ENCODE measurements around the gene SLC7A1. TPM values are rescaled to one million over a fixed set of nuclear protein-coding genes. Genes with fewer than 3 reads are reported as not detected.

Gene SLC7A1
- total and polyA plus RNA-seq, 2 of the 13 experiments (the other 11 are each of a cell fraction or from before 2014, with no cell fraction given), result 14.5 to 15.3 TPM

DNA sequence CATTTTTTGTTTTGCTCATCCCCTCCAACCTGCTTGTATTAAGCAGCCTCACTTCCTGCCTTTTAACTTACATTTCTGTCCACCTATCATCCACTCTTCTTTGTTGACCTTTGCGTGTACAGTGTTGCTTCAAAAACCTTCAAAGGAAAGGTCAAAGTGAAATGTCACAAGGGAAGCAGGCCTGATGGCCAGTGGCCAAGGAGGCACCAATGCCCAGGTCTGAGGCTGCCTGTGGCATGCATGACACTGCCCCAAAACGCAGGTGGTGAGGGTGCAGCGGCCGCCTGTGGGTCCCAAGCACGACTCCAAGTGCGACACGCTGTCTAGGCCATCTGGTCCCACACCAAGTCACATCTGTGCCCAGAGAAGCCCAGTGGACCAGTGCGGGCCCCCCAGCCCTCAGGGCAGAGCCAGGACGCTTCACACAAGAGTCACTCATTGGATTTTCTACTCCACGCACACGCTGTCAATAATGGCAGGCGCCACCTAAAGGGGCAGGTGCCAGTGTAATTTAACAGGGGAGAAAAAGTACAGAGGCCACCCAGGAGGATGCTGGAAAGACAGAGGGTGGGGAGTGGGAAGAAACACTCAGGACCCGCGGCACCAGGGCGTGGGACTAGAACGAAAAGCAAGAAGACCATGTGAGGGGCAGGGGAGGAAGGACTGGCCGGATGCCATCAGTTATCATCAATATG is 23.5 kb downstream of the SLC7A1 start (continued):
- TF ChIP-seq LCORL (IDR thresholded peaks at IDR 0.05) (no peak), LCORL (CRISPR knock-in tag; IDR thresholded peaks at IDR 0.05) (peak; percentile 89), CBFB (CRISPR knock-in tag; IDR thresholded peaks at IDR 0.05) (no peak), MIER2 (CRISPR knock-in tag; IDR thresholded peaks at IDR 0.05) (no peak), ZNF788 (CRISPR knock-in tag; IDR thresholded peaks at IDR 0.05; ENCODE audit: borderline replicate concordance) (peak; percentile 34; the same call in 1 of the 2 replicates), ZMAT3 (CRISPR knock-in tag; conservative IDR thresholded peaks at IDR 0.05) (0 out of 2 replicates have a peak, but pooled peaks have one; percentile 62), ZMYM3 (CRISPR knock-in tag; IDR thresholded peaks at IDR 0.05) (0 out of 2 replicates have a peak, but pooled peaks have one; percentile 15), DPF2 (CRISPR knock-in tag; IDR thresholded peaks at IDR 0.05; ENCODE audit: borderline replicate concordance, low read depth) (peak; percentile 68), KDM5A (IDR thresholded peaks at IDR 0.05; ENCODE audit: borderline replicate concordance, low read length) (no peak), TBX2 (CRISPR knock-in tag; IDR thresholded peaks at IDR 0.05; ENCODE audit: borderline replicate concordance) (peak; percentile 85), ZNF331 (CRISPR knock-in tag; IDR thresholded peaks at IDR 0.05) (peak; percentile 18; the same call in 1 of the 2 replicates)
- TF ChIP-seq, protein P1, sequence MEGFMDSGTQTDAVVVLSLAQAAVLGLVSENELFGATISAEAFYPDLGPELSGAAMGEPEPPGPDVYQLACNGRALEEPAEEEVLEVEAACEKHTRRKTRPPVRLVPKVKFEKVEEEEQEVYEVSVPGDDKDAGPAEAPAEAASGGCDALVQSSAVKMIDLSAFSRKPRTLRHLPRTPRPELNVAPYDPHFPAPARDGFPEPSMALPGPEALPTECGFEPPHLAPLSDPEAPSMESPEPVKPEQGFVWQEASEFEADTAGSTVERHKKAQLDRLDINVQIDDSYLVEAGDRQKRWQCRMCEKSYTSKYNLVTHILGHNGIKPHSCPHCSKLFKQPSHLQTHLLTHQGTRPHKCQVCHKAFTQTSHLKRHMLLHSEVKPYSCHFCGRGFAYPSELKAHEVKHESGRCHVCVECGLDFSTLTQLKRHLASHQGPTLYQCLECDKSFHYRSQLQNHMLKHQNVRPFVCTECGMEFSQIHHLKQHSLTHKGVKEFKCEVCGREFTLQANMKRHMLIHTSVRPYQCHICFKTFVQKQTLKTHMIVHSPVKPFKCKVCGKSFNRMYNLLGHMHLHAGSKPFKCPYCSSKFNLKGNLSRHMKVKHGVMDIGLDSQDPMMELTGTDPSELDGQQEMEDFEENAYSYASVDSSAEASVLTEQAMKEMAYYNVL (CRISPR knock-in tag; IDR thresholded peaks at IDR 0.05; ENCODE audit: borderline replicate concordance), result peak; percentile 89
- TF ChIP-seq, protein P2, sequence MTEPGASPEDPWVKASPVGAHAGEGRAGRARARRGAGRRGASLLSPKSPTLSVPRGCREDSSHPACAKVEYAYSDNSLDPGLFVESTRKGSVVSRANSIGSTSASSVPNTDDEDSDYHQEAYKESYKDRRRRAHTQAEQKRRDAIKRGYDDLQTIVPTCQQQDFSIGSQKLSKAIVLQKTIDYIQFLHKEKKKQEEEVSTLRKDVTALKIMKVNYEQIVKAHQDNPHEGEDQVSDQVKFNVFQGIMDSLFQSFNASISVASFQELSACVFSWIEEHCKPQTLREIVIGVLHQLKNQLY (CRISPR knock-in tag; IDR thresholded peaks at IDR 0.05), result 0 out of 2 replicates have a peak, but pooled peaks have one; percentile 35
- TF ChIP-seq, protein P3, sequence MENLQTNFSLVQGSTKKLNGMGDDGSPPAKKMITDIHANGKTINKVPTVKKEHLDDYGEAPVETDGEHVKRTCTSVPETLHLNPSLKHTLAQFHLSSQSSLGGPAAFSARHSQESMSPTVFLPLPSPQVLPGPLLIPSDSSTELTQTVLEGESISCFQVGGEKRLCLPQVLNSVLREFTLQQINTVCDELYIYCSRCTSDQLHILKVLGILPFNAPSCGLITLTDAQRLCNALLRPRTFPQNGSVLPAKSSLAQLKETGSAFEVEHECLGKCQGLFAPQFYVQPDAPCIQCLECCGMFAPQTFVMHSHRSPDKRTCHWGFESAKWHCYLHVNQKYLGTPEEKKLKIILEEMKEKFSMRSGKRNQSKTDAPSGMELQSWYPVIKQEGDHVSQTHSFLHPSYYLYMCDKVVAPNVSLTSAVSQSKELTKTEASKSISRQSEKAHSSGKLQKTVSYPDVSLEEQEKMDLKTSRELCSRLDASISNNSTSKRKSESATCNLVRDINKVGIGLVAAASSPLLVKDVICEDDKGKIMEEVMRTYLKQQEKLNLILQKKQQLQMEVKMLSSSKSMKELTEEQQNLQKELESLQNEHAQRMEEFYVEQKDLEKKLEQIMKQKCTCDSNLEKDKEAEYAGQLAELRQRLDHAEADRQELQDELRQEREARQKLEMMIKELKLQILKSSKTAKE (CRISPR knock-in tag; IDR thresholded peaks at IDR 0.05; ENCODE audit: borderline replicate concordance), result peak; percentile 83
- TF ChIP-seq, protein P4, sequence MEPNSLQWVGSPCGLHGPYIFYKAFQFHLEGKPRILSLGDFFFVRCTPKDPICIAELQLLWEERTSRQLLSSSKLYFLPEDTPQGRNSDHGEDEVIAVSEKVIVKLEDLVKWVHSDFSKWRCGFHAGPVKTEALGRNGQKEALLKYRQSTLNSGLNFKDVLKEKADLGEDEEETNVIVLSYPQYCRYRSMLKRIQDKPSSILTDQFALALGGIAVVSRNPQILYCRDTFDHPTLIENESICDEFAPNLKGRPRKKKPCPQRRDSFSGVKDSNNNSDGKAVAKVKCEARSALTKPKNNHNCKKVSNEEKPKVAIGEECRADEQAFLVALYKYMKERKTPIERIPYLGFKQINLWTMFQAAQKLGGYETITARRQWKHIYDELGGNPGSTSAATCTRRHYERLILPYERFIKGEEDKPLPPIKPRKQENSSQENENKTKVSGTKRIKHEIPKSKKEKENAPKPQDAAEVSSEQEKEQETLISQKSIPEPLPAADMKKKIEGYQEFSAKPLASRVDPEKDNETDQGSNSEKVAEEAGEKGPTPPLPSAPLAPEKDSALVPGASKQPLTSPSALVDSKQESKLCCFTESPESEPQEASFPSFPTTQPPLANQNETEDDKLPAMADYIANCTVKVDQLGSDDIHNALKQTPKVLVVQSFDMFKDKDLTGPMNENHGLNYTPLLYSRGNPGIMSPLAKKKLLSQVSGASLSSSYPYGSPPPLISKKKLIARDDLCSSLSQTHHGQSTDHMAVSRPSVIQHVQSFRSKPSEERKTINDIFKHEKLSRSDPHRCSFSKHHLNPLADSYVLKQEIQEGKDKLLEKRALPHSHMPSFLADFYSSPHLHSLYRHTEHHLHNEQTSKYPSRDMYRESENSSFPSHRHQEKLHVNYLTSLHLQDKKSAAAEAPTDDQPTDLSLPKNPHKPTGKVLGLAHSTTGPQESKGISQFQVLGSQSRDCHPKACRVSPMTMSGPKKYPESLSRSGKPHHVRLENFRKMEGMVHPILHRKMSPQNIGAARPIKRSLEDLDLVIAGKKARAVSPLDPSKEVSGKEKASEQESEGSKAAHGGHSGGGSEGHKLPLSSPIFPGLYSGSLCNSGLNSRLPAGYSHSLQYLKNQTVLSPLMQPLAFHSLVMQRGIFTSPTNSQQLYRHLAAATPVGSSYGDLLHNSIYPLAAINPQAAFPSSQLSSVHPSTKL (CRISPR knock-in tag; IDR thresholded peaks at IDR 0.05), result peak; percentile 98
- TF ChIP-seq, protein P5, sequence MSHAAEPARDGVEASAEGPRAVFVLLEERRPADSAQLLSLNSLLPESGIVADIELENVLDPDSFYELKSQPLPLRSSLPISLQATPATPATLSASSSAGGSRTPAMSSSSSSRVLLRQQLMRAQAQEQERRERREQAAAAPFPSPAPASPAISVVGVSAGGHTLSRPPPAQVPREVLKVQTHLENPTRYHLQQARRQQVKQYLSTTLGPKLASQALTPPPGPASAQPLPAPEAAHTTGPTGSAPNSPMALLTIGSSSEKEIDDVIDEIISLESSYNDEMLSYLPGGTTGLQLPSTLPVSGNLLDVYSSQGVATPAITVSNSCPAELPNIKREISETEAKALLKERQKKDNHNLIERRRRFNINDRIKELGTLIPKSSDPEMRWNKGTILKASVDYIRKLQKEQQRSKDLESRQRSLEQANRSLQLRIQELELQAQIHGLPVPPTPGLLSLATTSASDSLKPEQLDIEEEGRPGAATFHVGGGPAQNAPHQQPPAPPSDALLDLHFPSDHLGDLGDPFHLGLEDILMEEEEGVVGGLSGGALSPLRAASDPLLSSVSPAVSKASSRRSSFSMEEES (CRISPR knock-in tag; IDR thresholded peaks at IDR 0.05), result peak; percentile 81
- TF ChIP-seq, protein P6, sequence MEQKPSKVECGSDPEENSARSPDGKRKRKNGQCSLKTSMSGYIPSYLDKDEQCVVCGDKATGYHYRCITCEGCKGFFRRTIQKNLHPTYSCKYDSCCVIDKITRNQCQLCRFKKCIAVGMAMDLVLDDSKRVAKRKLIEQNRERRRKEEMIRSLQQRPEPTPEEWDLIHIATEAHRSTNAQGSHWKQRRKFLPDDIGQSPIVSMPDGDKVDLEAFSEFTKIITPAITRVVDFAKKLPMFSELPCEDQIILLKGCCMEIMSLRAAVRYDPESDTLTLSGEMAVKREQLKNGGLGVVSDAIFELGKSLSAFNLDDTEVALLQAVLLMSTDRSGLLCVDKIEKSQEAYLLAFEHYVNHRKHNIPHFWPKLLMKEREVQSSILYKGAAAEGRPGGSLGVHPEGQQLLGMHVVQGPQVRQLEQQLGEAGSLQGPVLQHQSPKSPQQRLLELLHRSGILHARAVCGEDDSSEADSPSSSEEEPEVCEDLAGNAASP (CRISPR knock-in tag; IDR thresholded peaks at IDR 0.05; ENCODE audit: borderline replicate concordance), result 0 out of 2 replicates have a peak, but pooled peaks have one; percentile 18
